Nephron (organoid): ENCODE measurements around the gene STAB1.

Experiments used
- H3K27ac Mint-ChIP-seq, 3 experiments: 2 replicates each; pipeline ENCODE4 v1.8.0; 2020; ENCODE audit warnings: mixed read lengths in 3 of 3, mild to moderate bottlenecking in 2 of 3, moderate library complexity in 1 of 3
- H3K27me3 Mint-ChIP-seq: 2 replicates; pipeline ENCODE4 v1.8.0; 2021; ENCODE audit warnings: low read depth, mild to moderate bottlenecking, moderate library complexity, mixed read lengths
- H3K36me3 Mint-ChIP-seq: 2 replicates; pipeline ENCODE4 v1.8.0; 2020; ENCODE audit warnings: low read depth, mixed read lengths
- H3K4me1 Mint-ChIP-seq: 2 replicates; pipeline ENCODE4 v1.8.0; 2020; ENCODE audit warnings: mixed read lengths
- H3K4me3 Mint-ChIP-seq, 3 experiments: 2 replicates each; pipeline ENCODE4 v1.8.0; 2020; ENCODE audit warnings: mild to moderate bottlenecking in 3 of 3, mixed read lengths in 3 of 3, moderate library complexity in 2 of 3
- H3K9me3 Mint-ChIP-seq: 2 replicates; pipeline ENCODE4 v1.8.0; 2020; ENCODE audit warnings: mixed read lengths
- TF ChIP-seq, protein P1 (sequence below), 3 experiments: fragments of 200-600 bp; sonication (generic); IDR thresholded peaks; one replicate each; pipeline ENCODE4 v1.5.0; 2021; ENCODE audit warnings: antibody characterized with exemption in 3 of 3; ENCODE audit not compliant: unreplicated experiment in 3 of 3

STAB1 gene

DNA sequence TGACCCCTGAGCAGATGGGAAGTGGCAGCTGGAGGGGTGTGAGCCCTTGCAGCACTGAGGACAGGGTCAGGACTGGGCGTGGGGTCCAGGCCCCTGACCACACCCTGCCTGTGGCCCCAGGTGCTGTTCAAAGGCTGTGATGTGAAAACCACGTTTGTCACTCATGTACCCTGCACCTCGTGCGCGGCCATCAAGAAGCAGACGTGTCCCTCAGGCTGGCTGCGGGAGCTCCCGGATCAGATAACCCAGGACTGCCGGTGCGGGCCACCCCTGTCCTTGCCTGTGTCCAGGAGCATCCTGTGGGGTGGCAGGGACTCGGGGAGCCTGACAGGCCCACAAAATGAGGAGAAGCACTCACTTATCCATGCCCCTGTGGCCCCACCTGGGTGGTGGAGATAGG, 5.9 kb downstream of the STAB1 start:
- no peaks in the 10 kb centered on the region for H3K4me1 Mint-ChIP-seq
- no peak overlapping the region for H3K4me3 Mint-ChIP-seq
- no peak overlapping the region for H3K27ac Mint-ChIP-seq
- no peaks in the 10 kb centered on the region for H3K36me3 Mint-ChIP-seq
- TF ChIP-seq, protein P1, sequence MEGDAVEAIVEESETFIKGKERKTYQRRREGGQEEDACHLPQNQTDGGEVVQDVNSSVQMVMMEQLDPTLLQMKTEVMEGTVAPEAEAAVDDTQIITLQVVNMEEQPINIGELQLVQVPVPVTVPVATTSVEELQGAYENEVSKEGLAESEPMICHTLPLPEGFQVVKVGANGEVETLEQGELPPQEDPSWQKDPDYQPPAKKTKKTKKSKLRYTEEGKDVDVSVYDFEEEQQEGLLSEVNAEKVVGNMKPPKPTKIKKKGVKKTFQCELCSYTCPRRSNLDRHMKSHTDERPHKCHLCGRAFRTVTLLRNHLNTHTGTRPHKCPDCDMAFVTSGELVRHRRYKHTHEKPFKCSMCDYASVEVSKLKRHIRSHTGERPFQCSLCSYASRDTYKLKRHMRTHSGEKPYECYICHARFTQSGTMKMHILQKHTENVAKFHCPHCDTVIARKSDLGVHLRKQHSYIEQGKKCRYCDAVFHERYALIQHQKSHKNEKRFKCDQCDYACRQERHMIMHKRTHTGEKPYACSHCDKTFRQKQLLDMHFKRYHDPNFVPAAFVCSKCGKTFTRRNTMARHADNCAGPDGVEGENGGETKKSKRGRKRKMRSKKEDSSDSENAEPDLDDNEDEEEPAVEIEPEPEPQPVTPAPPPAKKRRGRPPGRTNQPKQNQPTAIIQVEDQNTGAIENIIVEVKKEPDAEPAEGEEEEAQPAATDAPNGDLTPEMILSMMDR (IDR thresholded peaks at IDR 0.05; ENCODE audit: unreplicated experiment in 3 of 3), result no peak
- no peaks in the 10 kb centered on the region for H3K9me3 Mint-ChIP-seq
- no peaks in the 10 kb centered on the region for H3K27me3 Mint-ChIP-seq

DNA sequence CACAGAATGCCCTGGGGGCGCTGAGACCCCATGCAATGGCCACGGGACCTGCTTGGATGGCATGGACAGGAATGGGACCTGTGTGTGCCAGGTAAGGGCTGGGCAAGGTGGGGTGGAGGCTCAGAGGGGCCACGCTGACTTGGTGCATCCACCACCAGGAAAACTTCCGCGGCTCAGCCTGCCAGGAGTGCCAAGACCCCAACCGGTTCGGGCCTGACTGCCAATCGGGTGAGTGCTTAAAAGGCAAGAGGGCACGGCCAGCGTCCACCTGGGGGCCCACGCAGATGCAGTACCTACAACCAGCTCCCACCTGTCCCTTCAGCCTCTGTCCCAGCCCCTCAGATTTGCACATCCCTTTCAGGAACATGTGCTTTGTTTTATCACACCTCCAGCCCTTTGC, 6.9 kb downstream of the STAB1 start:
- H3K27me3 Mint-ChIP-seq, result no peaks in the 10 kb centered on the region
- no peaks in the 10 kb centered on the region for H3K9me3 Mint-ChIP-seq
- no peak overlapping the region for H3K4me3 Mint-ChIP-seq
- H3K4me1 Mint-ChIP-seq, result no peaks in the 10 kb centered on the region
- H3K36me3 Mint-ChIP-seq, result no peaks in the 10 kb centered on the region
- TF ChIP-seq, protein P1 (IDR thresholded peaks at IDR 0.05; ENCODE audit: unreplicated experiment in 3 of 3), result no peak
- H3K27ac Mint-ChIP-seq, result no peak overlapping the region

DNA sequence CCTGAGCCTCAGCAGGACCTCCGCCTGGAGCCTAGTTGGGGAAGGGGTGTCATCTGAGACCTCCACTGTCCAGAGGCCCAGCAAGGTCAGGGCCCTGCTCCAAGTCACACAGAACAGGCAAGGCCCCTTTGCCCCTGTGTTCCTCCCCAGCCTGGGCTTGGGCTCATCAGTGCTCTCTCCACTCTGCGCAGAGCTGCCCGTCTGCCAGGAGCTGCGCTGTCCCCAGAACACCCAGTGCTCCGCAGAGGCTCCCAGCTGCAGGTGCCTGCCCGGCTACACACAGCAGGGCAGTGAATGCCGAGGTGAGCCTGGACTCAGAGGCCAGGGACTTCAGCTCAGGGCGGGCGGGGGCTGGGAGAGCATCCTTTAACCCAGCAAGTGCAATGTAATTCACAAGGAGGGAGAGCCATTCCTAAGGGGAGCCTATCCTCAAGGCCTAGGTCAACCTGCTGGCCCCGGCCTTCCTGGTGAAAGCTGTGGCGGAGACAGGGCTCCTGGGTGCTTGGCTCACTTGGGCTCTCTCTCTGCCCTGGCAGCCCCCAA, 7.7 kb downstream of the STAB1 start:
- Mint-ChIP-seq H3K27ac (no peak overlapping the region), H3K36me3 (no peaks in the 10 kb centered on the region), H3K27me3 (peaks cover 4% of the 10 kb centered on the region), H3K4me3 (no peak overlapping the region), H3K4me1 (no peaks in the 10 kb centered on the region), H3K9me3 (no peaks in the 10 kb centered on the region)
- TF ChIP-seq, protein P1 (IDR thresholded peaks at IDR 0.05; ENCODE audit: unreplicated experiment in 3 of 3), result no peak

DNA sequence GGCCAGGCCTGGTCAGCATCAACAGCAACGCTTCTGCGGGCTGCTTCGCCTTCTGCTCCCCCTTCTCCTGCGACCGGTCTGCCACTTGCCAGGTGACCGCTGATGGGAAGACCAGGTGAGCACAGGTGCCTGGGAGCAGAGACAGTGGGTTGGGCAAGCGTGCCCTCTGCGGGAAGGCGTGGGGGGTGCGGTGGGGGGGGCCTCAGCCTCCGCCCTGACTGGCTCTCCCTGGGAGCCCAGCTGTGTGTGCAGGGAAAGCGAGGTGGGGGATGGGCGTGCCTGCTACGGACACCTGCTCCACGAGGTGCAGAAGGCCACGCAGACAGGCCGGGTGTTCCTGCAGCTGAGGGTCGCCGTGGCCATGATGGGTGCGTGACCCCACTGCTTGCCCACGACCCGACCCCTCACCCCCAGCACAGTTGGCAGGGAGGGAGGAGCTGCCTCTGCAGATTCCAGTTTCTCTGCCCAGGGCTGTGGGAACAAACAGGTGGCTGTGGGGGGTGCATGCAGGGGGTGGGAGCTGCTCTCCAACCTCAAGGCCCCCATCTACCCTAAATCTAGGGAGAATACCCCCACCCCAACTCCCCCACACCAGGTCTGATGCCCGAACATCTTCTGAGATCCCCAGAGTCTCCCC, 8.8 kb downstream of the STAB1 start:
- no peaks in the 10 kb centered on the region for H3K36me3 Mint-ChIP-seq
- no peaks in the 10 kb centered on the region for H3K4me1 Mint-ChIP-seq
- H3K4me3 Mint-ChIP-seq, result no peak overlapping the region
- H3K27ac Mint-ChIP-seq, result no peak overlapping the region
- peaks cover 4% of the 10 kb centered on the region for H3K27me3 Mint-ChIP-seq
- no peaks in the 10 kb centered on the region for H3K9me3 Mint-ChIP-seq
- TF ChIP-seq, protein P1 (IDR thresholded peaks at IDR 0.05; ENCODE audit: unreplicated experiment in 3 of 3), result no peak

DNA sequence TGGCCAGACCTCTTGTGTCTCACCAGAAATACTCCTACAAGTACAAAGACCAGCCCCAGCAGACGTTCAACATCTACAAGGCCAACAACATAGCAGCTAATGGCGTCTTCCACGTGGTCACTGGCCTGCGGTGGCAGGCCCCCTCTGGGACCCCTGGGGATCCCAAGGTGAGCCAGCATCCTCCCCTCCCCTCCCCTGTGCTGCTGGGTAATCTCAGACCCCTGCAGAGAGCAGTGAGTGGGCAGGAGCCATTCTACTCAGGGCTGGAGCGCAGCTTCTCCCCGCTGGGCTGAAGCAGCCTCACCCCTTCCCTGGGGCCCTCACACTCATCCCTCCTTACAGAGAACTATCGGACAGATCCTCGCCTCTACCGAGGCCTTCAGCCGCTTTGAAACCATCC, 9.8 kb downstream of the STAB1 start:
- no peak overlapping the region for H3K27ac Mint-ChIP-seq
- H3K4me3 Mint-ChIP-seq, result no peak overlapping the region
- no peaks in the 10 kb centered on the region for H3K9me3 Mint-ChIP-seq
- H3K27me3 Mint-ChIP-seq, result peaks cover 6% of the 10 kb centered on the region
- TF ChIP-seq, protein P1 (IDR thresholded peaks at IDR 0.05; ENCODE audit: unreplicated experiment in 3 of 3), result no peak
- H3K36me3 Mint-ChIP-seq, result no peaks in the 10 kb centered on the region
- no peaks in the 10 kb centered on the region for H3K4me1 Mint-ChIP-seq
